ENCODE data around the gene FRAS1. TPM values are rescaled to one million over a fixed set of nuclear protein-coding genes. Genes with fewer than 3 reads are reported as not detected.

FRAS1 gene
- total RNA-seq, 1 donor from 2014 or later = 24.6 TPM

GRCh38 chr4:78356251-78356786 lies 299.2 kb downstream of the FRAS1 start:
- no peak overlapping the region for H3K4me2 ChIP-seq (ENCODE audit: low read length)
- Mint-ChIP-seq H3K27ac (ENCODE audit: unreplicated experiment) (no peak overlapping the region), H3K27me3 (ENCODE audit: low read depth, unreplicated experiment) (no peaks in the 10 kb centered on the region), H3K9me3 (ENCODE audit: unreplicated experiment) (no peaks in the 10 kb centered on the region), H3K4me3 (ENCODE audit: unreplicated experiment) (no peak overlapping the region), H3K4me1 (ENCODE audit: low read depth, unreplicated experiment) (peaks cover 5% of the 10 kb centered on the region), H3K36me3 (ENCODE audit: low read depth, unreplicated experiment) (no peaks in the 10 kb centered on the region)
- H4K20me1 ChIP-seq (ENCODE audit: insufficient read depth, low read length) = no peaks in the 10 kb centered on the region
- no peak overlapping the region for H3K9ac ChIP-seq (ENCODE audit: low read length)
- H3K4me3 ChIP-seq (ENCODE audit: insufficient read depth, low read depth, low read length) = no peak overlapping the region
- H3K9me3 ChIP-seq (ENCODE audit: insufficient read depth, low read depth, low read length) = no peaks in the 10 kb centered on the region
- H3K27ac ChIP-seq (ENCODE audit: low read depth, low read length) = no peak overlapping the region
- DNase-seq (ENCODE audit: low read depth) (peak; percentile 11), FAIRE-seq (no peak)
- H3K36me3 ChIP-seq (ENCODE audit: insufficient read depth, low read length) = no peaks in the 10 kb centered on the region
- no peak overlapping the region for H2AFZ ChIP-seq (ENCODE audit: low read depth, low read length)
- TF ChIP-seq CTCF (IDR thresholded peaks at IDR 0.05; ENCODE audit: insufficient read depth, low read depth, low read length) = no peak
- TF ChIP-seq EZH2 (IDR thresholded peaks at IDR 0.05; ENCODE audit: insufficient read depth, low read length) = no peak
- no peaks in the 10 kb centered on the region for H3K4me1 ChIP-seq (ENCODE audit: insufficient read depth, low read length)
- H3K27me3 ChIP-seq (ENCODE audit: insufficient read depth, low read length) = peaks cover 3% of the 10 kb centered on the region
- H3K79me2 ChIP-seq (ENCODE audit: insufficient read depth, low read length) = no peaks in the 10 kb centered on the region

GRCh38 chr4:78357122-78357521 lies 300.0 kb downstream of the FRAS1 start:
- H3K4me3 ChIP-seq (ENCODE audit: insufficient read depth, low read depth, low read length) = no peak overlapping the region
- H2AFZ ChIP-seq (ENCODE audit: low read depth, low read length) = no peak overlapping the region
- Mint-ChIP-seq H3K36me3 (ENCODE audit: low read depth, unreplicated experiment) (no peaks in the 10 kb centered on the region), H3K27me3 (ENCODE audit: low read depth, unreplicated experiment) (no peaks in the 10 kb centered on the region), H3K4me3 (ENCODE audit: unreplicated experiment) (no peak overlapping the region), H3K27ac (ENCODE audit: unreplicated experiment) (no peak overlapping the region), H3K4me1 (ENCODE audit: low read depth, unreplicated experiment) (peaks cover 5% of the 10 kb centered on the region), H3K9me3 (ENCODE audit: unreplicated experiment) (no peaks in the 10 kb centered on the region)
- H3K79me2 ChIP-seq (ENCODE audit: insufficient read depth, low read length) = no peaks in the 10 kb centered on the region
- peaks cover 3% of the 10 kb centered on the region for H3K27me3 ChIP-seq (ENCODE audit: insufficient read depth, low read length)
- H4K20me1 ChIP-seq (ENCODE audit: insufficient read depth, low read length) = no peaks in the 10 kb centered on the region
- no peak overlapping the region for H3K4me2 ChIP-seq (ENCODE audit: low read length)
- H3K9me3 ChIP-seq (ENCODE audit: insufficient read depth, low read depth, low read length) = no peaks in the 10 kb centered on the region
- no peak overlapping the region for H3K27ac ChIP-seq (ENCODE audit: low read depth, low read length)
- no peaks in the 10 kb centered on the region for H3K4me1 ChIP-seq (ENCODE audit: insufficient read depth, low read length)
- TF ChIP-seq CTCF (IDR thresholded peaks at IDR 0.05; ENCODE audit: insufficient read depth, low read depth, low read length) = no peak
- no peak for TF ChIP-seq EZH2 (IDR thresholded peaks at IDR 0.05; ENCODE audit: insufficient read depth, low read length)
- no peaks in the 10 kb centered on the region for H3K36me3 ChIP-seq (ENCODE audit: insufficient read depth, low read length)
- FAIRE-seq (no peak), DNase-seq (ENCODE audit: low read depth) (no peak)
- H3K9ac ChIP-seq (ENCODE audit: low read length) = no peak overlapping the region

- H3K27me3 ChIP-seq (ENCODE audit: insufficient read depth, low read length) = peaks cover 3% of the 10 kb centered on the region
- no peaks in the 10 kb centered on the region for H3K79me2 ChIP-seq (ENCODE audit: insufficient read depth, low read length)
- TF ChIP-seq CTCF (IDR thresholded peaks at IDR 0.05; ENCODE audit: insufficient read depth, low read depth, low read length) (no peak), EZH2 (IDR thresholded peaks at IDR 0.05; ENCODE audit: insufficient read depth, low read length) (no peak)
- no peak overlapping the region for H3K4me2 ChIP-seq (ENCODE audit: low read length)
- Mint-ChIP-seq H3K9me3 (ENCODE audit: unreplicated experiment) (no peaks in the 10 kb centered on the region), H3K27ac (ENCODE audit: unreplicated experiment) (no peak overlapping the region), H3K36me3 (ENCODE audit: low read depth, unreplicated experiment) (peaks cover 6% of the 10 kb centered on the region), H3K4me1 (ENCODE audit: low read depth, unreplicated experiment) (peaks cover 5% of the 10 kb centered on the region), H3K4me3 (ENCODE audit: unreplicated experiment) (no peak overlapping the region), H3K27me3 (ENCODE audit: low read depth, unreplicated experiment) (peaks cover 1% of the 10 kb centered on the region)
- H3K4me1 ChIP-seq (ENCODE audit: insufficient read depth, low read length) = no peaks in the 10 kb centered on the region
- FAIRE-seq (no peak), DNase-seq (ENCODE audit: low read depth) (no peak)
- H4K20me1 ChIP-seq (ENCODE audit: insufficient read depth, low read length) = no peaks in the 10 kb centered on the region
- no peak overlapping the region for H3K4me3 ChIP-seq (ENCODE audit: insufficient read depth, low read depth, low read length)
- no peak overlapping the region for H3K9ac ChIP-seq (ENCODE audit: low read length)
- H3K27ac ChIP-seq (ENCODE audit: low read depth, low read length) = no peak overlapping the region
- H3K36me3 ChIP-seq (ENCODE audit: insufficient read depth, low read length) = no peaks in the 10 kb centered on the region
- H3K9me3 ChIP-seq (ENCODE audit: insufficient read depth, low read depth, low read length) = no peaks in the 10 kb centered on the region
- H2AFZ ChIP-seq (ENCODE audit: low read depth, low read length) = no peak overlapping the region
Measured at GRCh38 chr4:78360466-78360865, 303.3 kb downstream of the FRAS1 start.
